Measurements from ENCODE around the gene ROR1. TPM values are rescaled to one million over a fixed set of nuclear protein-coding genes. Genes with fewer than 3 reads are reported as not detected.
A peak's percentile ranks its signal among the peaks of the same experiment; 100 is the strongest.

The ROR1 gene
- total and polyA plus RNA-seq, 8 donors = 1.4 to 37.3 (median 14.6) TPM

GRCh38 chr1:64090436-64090835 is 316.6 kb downstream of the ROR1 start:
- H3K27me3 ChIP-seq = no peaks in the 10 kb centered on the region
- no peaks in the 10 kb centered on the region for H3K36me3 ChIP-seq
- DNase-seq = no peak
- no peak for TF ChIP-seq POLR2AphosphoS5 (IDR thresholded peaks at IDR 0.05)
- TF ChIP-seq POLR2A (IDR thresholded peaks at IDR 0.05) = no peak
- TF ChIP-seq CTCF (IDR thresholded peaks at IDR 0.05) = no peak
- no peak for TF ChIP-seq EP300 (IDR thresholded peaks at IDR 0.05)
- no peak overlapping the region for H3K27ac ChIP-seq
- H3K9me3 ChIP-seq = no peaks in the 10 kb centered on the region
- no peak overlapping the region for H3K4me3 ChIP-seq
- intact Hi-C loops (cut with DNase I; ENCODE audit: low total_unique reads) = no loop called here
- H3K4me1 ChIP-seq = peaks cover 0 to 22% (median 0%) of the 10 kb centered on the region in 4 donors
- WGBS, 5 donors = 54 to 69% (median 64%) methylated on average over 3 of the region's 3 CpGs

GRCh38 chr1:64092851-64093371 is 319.1 kb downstream of the ROR1 start:
- Histone ChIP-seq H3K4me1 (peaks cover 0 to 18% (median 0%) of the 10 kb centered on the region in 4 donors), H3K27me3 (no peaks in the 10 kb centered on the region), H3K9me3 (no peaks in the 10 kb centered on the region), H3K27ac (no peak overlapping the region), H3K4me3 (no peak overlapping the region), H3K36me3 (no peaks in the 10 kb centered on the region)
- no peak for TF ChIP-seq EP300 (IDR thresholded peaks at IDR 0.05)
- no peak for TF ChIP-seq CTCF (IDR thresholded peaks at IDR 0.05)
- TF ChIP-seq POLR2A (IDR thresholded peaks at IDR 0.05) = no peak
- TF ChIP-seq POLR2AphosphoS5 (IDR thresholded peaks at IDR 0.05) = no peak
- WGBS, 5 donors = 64 to 85% (median 65%) methylated on average over 5 of the region's 5 CpGs
- peak in 1 of 2 donors; percentile 68 for DNase-seq
- intact Hi-C loops (cut with DNase I; ENCODE audit: low total_unique reads) = no loop called here

GRCh38 chr1:64093941-64094340 is 320.1 kb downstream of the ROR1 start:
- intact Hi-C loops (cut with DNase I; ENCODE audit: low total_unique reads) = no loop called here

GRCh38 chr1:64095832-64096231 is 322.0 kb downstream of the ROR1 start:
- Histone ChIP-seq H3K27me3 (no peaks in the 10 kb centered on the region), H3K27ac (no peak overlapping the region), H3K4me3 (no peak overlapping the region), H3K9me3 (no peaks in the 10 kb centered on the region), H3K4me1 (peaks cover 0 to 18% (median 0%) of the 10 kb centered on the region in 4 donors), H3K36me3 (no peaks in the 10 kb centered on the region)
- no peak for DNase-seq
- TF ChIP-seq POLR2A (IDR thresholded peaks at IDR 0.05) (no peak), CTCF (IDR thresholded peaks at IDR 0.05) (no peak), POLR2AphosphoS5 (IDR thresholded peaks at IDR 0.05) (no peak), EP300 (IDR thresholded peaks at IDR 0.05) (no peak)
- intact Hi-C loops (cut with DNase I; ENCODE audit: low total_unique reads) = no loop called here
- 23 to 49% (median 34%) methylated on average over 1 of the region's 1 CpG for WGBS, 5 donors

More at GRCh38 chr1:64093941-64094340, 320.1 kb downstream of the ROR1 start:
- H3K9me3 ChIP-seq = no peaks in the 10 kb centered on the region
- H3K27ac ChIP-seq = no peak overlapping the region
- no peak overlapping the region for H3K4me3 ChIP-seq
- no peak for TF ChIP-seq POLR2A (IDR thresholded peaks at IDR 0.05)
- TF ChIP-seq EP300 (IDR thresholded peaks at IDR 0.05) = no peak
- TF ChIP-seq CTCF (IDR thresholded peaks at IDR 0.05) = no peak
- no peak for TF ChIP-seq POLR2AphosphoS5 (IDR thresholded peaks at IDR 0.05)
- no peaks in the 10 kb centered on the region for H3K27me3 ChIP-seq
- DNase-seq = no peak
- H3K4me1 ChIP-seq = peaks cover 0 to 18% (median 0%) of the 10 kb centered on the region in 4 donors
- no peaks in the 10 kb centered on the region for H3K36me3 ChIP-seq
